RWPE1 (cell line): ENCODE measurements around the gene PKMYT1.

Experiments used
- CTCF ChIA-PET: fragments of 350-600 bp; sonication (Branson Sonifier 250); formaldehyde crosslinking; extraction: SDS; loops from one replicate; lab custom pipeline; 2021; lab: Yijun Ruan, JAX
- POLR2A ChIA-PET: fragments of 400-600 bp; formaldehyde crosslinking; extraction: SDS; loops from one replicate; lab custom pipeline; 2020; ENCODE audit warnings: antibody characterized with exemption; ENCODE audit not compliant: low non-redundant PET; lab: Yijun Ruan, JAX
- DNase-seq: peaks from one replicate; pipeline ENCODE4 v3.0.0; 2012; ENCODE audit warnings: low spot score
- H3K27ac ChIP-seq: fragments of 450-650 bp; 2 replicates; pipeline ENCODE4 v1.5.1; 2017
- CTCF ChIP-seq: fragments of 450-650 bp; conservative IDR thresholded peaks from 2 replicates; pipeline ENCODE4 v1.5.1; 2017; ENCODE audit warnings: low read depth, mild to moderate bottlenecking

Gene PKMYT1

GRCh38 chr16:3004319-3004718 lies 24.1 kb upstream of the PKMYT1 start:
- CTCF ChIA-PET: interaction anchor here (0.6 to 3.9 kb wide), 6 partner anchors 10 to 199 kb away, joined by 3 to 19 read pairs (median 6); partner anchors contain the start of gene TNFRSF12A
- POLR2A ChIA-PET: interaction anchor here (2.1 to 3.1 kb wide), 2 partner anchors 18 to 24 kb away, joined by 6 to 48 read pairs; partner anchors contain the start of genes HCFC1R1, THOC6 and TNFRSF12A
- H3K27ac ChIP-seq: no peak overlapping the region
- TF ChIP-seq CTCF: no peak
- DNase-seq: no peak

GRCh38 chr16:3003582-3004270 lies 23.5 kb upstream of the PKMYT1 start:
- TF ChIP-seq CTCF: peak; percentile 86
- ChIA-PET CTCF (interaction anchor here (0.6 to 3.9 kb wide), 8 partner anchors 10 to 199 kb away, joined by 3 to 19 read pairs (median 6); partner anchors contain the start of gene TNFRSF12A), POLR2A (interaction anchor here (2.1 to 3.1 kb wide), 2 partner anchors 18 to 24 kb away, joined by 6 to 48 read pairs; partner anchors contain the start of genes HCFC1R1, THOC6 and TNFRSF12A)
- H3K27ac ChIP-seq: no peak overlapping the region
- DNase-seq: peak; percentile 99

- CTCF ChIA-PET: interaction anchor here (2.5 to 3.9 kb wide), 2 partner anchors 27 to 30 kb away, joined by 10 to 19 read pairs; no protein-coding TSS in a partner anchor
- POLR2A ChIA-PET: interaction anchor here (1.2 kb wide), 1 partner anchor 27 kb away, joined by 3 read pairs; no protein-coding TSS in a partner anchor
- no peak overlapping the region for H3K27ac ChIP-seq
- no peak for DNase-seq
- TF ChIP-seq CTCF: no peak
These were observed 21.1 kb upstream of the PKMYT1 start for GRCh38 chr16:3001316-3001715.

- ChIA-PET CTCF (interaction anchor here (3.9 kb wide), 1 partner anchor 27 kb away, joined by 19 read pairs; no protein-coding TSS in a partner anchor), POLR2A (interaction anchor here (1.2 kb wide), 1 partner anchor 27 kb away, joined by 3 read pairs; no protein-coding TSS in a partner anchor)
- no peak overlapping the region for H3K27ac ChIP-seq
- DNase-seq: no peak
- TF ChIP-seq CTCF: no peak
These were observed 20.3 kb upstream of the PKMYT1 start for GRCh38 chr16:3000540-3000939.

- no peak overlapping the region for H3K27ac ChIP-seq
- ChIA-PET CTCF (no interaction called here), POLR2A (no interaction called here)
- DNase-seq: no peak
- TF ChIP-seq CTCF: no peak
These were observed 19.7 kb upstream of the PKMYT1 start for GRCh38 chr16:2999929-3000328.

- DNase-seq: no peak
- ChIA-PET POLR2A (no interaction called here), CTCF (interaction anchor here (0.5 to 0.7 kb wide), 2 partner anchors 16 to 32 kb away, joined by 3 to 6 read pairs; no protein-coding TSS in a partner anchor)
- TF ChIP-seq CTCF: no peak
- peak overlapping the region; percentile 30; the same call in 1 of the 2 replicates for H3K27ac ChIP-seq
These were observed 16.1 kb upstream of the PKMYT1 start for GRCh38 chr16:2996298-2996697.
